Fibroblast of skin of right biceps (primary cell): ENCODE measurements around the gene DOC2A.
"Not testable (repeated sequence)": the region's sequence is repeated elsewhere in the genome, so short reads cannot be mapped to it uniquely, and the experiment has no call there.

ENCODE experiments used
- DNase-seq: peaks from one replicate; pipeline ENCODE4 v3.0.0-alpha.2; 2013

Gene DOC2A

DNA sequence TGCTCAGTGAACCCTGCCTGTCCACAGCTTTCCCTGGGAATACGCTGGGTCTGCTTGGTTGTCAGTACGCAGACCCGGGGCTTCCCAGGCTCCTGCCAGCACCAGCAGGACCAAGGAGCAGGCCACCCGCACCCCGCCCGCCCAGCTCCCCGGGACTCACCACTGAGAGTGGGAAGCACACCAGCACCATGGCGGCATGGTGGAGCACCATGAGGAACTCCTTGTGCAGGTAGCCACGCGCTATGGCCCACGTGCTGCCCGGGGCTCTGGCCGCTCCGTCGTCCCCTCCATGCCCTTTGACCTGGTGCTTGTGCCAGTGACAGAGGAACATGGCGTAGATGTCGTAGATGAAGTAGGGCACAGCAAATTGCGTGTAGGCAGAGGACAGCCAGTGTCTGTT is 15.6 kb upstream of the DOC2A start:
- no peak for DNase-seq

GRCh38 chr16:30025574-30025973 is 14.7 kb upstream of the DOC2A start:
- no peak for DNase-seq

GRCh38 chr16:30025156-30025555 is 14.3 kb upstream of the DOC2A start:
- DNase-seq = no peak

DNA sequence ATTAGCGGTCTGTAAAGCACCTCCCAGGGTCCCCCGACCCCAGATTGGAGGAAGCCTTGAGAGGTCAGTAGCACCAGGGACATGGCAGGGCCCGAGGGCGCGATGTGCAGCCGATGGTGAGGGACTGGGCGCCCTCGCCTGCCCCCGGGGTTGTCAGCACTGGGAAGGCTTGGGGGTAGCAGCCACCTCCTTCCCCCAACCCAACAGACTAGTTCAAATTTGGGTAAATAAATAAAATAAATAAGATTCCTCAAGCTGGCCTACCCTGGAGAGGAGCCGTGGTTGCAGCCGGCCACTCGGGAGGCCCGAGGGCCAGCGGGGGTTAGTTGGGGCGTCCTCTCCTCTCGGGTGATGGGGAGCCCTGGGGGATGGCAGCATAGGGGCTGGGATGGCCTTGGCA is 13.6 kb upstream of the DOC2A start:
- no peak for DNase-seq

- DNase-seq = no peak
Observed at GRCh38 chr16:30023586-30023985, 12.8 kb upstream of the DOC2A start.

GRCh38 chr16:30022887-30023286 is 12.1 kb upstream of the DOC2A start, which contains the start of gene C16orf92:
TSS of gene C16orf92 (plus strand) at chr16:30023198. CDS start at chr16:30023341, 143 bp downstream.
- no peak for DNase-seq

DNA sequence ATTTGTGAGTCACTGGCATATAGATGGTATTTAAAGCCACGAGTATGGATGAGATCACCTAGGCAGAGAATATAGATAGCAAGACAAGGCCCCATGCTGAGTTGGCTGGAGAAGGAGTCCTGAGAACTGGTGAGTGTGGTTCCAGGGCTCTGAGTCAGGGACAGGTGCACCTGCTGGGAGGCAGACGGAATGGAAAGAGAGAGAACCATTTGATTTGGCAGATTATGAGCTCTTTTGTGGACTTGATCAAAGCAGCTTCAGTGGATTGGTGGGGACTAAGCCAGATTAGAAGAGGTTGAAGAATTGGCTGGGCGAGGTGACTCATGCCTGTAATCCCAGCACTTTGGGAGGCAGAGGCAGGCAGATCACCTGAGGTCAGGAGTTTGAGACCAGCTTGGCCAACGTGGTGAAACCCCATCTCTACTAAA is 7.9 kb upstream of the DOC2A start:
- peak; percentile 72 for DNase-seq

- DNase-seq = not testable (repeated sequence)
Observed at GRCh38 chr16:30017937-30018336, 7.1 kb upstream of the DOC2A start.

DNA sequence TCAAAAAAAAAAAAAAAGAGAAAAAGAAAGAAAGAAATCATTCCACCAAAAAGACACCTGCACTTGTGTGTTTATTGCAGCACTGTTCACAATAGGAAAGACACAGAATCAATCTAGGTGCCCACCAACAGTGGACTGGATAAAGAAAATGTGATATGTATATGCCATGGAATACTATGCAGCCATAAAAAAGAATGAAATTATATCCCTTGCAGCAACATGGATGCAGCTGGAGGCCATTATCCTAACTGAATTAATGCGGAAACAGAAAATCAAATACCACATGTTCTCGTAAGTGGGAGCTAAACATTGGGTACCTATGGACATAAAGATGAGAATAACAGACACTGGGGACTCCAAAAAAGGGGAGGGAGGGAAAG is 6.4 kb upstream of the DOC2A start:
- DNase-seq = no peak

DNA sequence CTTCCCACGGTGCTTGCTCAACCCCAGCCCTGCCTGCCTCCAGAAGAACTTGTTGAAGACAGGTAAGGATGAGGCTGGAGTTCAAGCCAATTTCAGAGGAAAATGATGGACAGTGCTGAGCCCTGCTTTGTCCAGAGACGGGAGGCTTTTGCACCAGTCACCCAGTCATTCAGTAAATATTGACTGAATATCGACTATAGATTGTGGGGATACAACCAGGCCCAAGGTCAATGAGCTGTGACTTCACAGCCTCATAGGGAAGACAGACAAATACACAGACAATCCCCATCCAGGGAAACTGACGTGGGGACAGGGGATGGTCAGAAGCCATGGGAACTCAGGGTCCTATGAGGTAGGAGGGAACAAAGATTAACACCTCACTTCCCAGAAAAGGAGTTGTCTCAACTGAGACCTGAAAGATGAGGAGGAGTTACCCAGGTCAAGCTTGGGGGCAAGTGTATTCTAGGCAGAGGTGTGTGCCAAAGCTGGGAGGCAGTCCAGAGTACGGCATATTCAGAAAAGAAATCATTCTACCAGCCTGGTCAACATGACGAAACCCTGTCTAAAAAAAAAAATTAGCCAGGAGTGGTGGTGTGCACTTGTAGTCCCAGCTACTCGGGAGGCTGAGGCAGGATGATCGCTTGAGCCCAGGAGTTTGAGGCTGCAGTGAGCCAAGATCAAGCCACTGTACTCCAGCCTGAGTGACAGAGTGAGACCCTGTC is 5.9 kb upstream of the DOC2A start:
- DNase-seq = no peak

DNA sequence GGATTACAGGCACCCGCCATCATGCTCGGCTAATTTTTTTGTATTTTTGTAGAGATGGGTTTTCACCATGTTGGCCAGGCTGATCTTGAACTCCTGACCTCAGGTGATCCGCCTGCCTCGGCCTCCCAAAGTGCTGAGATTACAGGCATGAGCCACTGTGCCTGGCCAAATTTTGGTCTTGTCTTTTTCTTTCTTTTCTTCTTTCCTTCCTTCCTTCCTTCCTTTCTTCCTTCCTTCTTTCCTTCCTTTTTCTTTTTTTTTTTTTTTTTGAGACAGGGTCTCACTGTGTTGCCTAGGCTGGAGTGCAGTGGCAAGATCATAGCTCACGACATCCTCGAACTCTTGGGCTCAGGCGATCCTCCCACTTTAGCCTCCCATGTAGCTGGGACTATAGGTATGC is 4.6 kb upstream of the DOC2A start:
- not testable (repeated sequence) for DNase-seq

DNA sequence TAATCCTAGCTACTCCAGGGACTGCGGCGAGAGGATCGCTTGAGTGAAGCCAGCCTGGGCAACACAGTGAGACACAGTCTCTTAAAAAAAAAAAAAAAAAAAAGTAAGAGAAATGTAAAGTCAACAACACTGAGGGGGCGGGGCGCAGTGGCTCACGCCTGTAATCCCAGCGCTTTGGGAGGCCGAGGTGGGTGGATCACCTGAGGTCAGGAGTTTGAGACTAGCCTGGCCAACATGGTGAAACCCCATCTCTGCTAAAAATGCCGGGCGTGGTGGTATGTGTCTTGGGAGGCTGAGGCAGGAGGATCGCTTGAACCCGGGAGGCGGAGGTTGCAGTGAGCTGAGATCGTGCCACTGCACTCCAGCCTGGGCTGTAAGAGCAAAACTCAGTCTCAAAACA is 1.8 kb upstream of the DOC2A start:
- not testable (repeated sequence) for DNase-seq

DNA sequence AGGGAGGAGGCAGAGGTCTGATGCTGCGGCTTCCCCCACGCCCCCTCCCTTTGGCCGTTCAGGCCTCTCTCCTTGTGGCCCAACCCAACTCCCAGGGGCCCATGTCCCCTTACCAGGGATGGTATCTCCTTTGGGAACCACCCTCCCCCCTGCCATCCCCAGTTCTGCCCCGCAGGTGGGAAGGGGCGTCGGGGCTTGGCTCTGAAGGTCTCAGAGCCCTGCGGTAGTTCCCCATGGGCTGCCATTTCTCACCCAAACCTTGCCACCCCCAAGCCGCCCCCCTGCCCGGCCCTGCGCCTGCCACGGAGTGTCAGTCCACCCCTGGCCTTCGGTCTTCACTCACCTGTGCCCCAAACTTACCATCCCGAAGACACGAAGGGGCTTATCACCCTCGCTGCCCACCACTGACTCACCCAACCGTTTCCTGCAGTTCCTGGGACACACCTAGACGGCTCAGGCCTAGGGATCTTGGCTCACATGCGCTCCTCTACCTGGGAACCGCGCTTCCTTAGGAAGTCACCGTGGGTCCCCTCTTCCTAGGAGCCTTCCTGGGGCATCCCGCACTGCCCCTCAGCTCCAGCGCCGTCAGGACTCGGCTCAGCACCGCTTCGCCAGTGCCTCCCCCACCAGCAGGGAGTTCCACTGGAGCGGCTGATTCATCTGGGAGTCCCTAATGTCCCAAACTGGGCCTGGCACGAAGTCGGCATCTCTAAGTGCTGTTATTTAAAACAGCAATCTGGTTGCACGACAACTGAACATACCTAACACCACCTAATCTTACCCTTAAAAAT is 1.1 kb upstream of the DOC2A start:
- DNase-seq = no peak

DNA sequence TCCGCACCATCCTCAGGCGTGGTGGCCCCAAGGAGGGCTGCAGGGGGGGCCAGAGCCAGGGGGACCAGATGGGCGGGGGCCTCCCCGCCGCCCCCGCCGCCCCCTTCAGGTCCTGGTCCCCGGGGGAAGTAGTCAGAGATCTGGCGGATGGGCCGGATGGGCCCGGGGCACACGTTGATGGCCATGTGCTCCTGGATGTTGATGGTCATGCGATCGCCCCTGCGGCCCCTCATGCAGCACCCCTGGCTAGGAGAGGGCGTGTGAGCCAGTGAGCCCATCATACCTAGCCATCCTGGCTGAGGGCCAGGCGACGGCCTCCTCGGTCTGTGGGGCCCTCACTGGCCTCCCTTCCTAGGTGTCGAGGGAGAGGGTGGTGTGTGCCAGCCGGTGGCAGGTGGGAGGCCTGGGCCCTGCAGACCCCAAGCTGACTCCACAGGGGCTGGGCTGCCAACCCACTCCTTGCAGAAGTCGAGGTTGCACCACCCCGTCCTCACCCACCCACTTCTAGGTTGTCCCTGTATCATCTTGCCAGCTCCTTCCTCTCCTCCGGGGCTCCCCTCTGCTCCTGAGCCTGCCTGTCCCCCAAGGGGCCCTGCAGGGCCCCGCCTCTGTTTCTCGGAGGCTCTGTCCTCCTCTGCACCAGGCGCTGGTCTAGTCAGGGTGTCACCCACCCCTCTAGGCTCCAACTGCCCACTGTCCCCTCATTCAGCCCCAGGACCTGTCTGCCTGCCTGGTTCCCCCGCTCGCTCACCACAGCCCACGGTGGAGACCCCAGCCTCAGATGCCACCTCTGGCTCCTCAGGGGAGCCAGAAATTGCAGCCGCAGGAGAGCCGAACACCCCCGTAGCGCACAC is 610 bp downstream of the DOC2A start:
- no peak for DNase-seq

GRCh38 chr16:30009085-30009862 is 1.6 kb downstream of the DOC2A start:
- no peak for DNase-seq

DNA sequence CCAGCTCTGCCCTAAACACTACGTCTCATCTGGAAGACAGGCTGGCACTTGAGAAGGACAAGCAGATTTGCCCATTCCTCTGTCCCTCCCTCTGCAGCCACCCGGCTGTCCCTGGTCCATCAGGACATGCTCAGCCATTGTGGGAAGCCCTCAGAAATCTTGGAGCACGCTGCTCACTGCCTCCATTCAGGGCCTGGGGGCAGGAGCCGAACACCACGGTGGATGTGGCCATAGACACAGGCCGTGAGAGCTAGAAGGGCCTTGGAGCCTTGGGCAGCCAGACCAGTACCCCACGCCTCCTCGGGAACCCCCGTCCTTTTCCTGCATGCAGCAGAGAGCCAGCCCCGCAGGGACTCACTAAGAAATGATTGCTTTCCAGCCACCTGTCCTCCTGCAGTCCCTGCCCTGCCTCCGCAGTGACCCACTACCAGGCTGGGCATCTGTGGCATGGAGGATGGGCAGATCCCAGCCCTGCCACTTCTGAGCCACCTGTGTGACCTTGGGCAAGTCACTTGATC is 3.4 kb downstream of the DOC2A start:
- no peak for DNase-seq

DNA sequence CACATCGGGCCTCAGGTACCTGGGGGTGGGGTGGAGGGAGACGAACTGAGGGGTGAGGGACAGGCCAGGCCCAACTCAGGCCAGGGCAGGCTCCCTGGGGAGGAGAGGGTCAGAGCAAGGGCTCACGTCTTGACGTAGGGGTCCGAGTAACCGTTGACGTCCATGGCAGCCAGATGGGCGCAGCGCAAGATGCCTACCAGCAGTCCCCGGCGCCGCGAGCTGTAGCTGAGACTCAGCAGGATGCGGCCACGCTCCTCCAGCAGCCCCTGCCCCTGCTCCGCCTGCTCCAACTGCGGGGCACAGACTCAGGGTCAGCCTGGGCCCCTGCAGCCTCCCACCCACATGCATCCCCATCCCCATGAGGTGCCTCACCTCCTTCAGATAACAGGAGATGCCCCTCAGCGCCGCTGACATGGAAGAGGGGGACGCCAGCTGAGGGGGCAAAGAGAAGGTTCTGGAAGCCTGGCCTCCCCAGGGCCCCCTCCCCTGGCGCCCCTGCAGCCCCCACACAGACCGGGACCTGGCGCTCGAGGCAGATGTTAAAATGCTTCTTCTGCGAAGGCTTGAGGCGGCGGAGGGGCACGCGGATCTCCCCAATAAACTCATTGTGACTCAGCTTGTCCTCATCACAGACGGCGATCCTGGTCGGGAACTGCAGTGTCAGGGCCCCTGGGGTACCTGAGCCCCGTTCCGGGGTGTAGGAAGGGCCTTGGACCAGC is 4.0 kb downstream of the DOC2A start:
- DNase-seq = no peak

- DNase-seq = no peak
Observed at GRCh38 chr16:30006095-30006473, 4.7 kb downstream of the DOC2A start.

DNA sequence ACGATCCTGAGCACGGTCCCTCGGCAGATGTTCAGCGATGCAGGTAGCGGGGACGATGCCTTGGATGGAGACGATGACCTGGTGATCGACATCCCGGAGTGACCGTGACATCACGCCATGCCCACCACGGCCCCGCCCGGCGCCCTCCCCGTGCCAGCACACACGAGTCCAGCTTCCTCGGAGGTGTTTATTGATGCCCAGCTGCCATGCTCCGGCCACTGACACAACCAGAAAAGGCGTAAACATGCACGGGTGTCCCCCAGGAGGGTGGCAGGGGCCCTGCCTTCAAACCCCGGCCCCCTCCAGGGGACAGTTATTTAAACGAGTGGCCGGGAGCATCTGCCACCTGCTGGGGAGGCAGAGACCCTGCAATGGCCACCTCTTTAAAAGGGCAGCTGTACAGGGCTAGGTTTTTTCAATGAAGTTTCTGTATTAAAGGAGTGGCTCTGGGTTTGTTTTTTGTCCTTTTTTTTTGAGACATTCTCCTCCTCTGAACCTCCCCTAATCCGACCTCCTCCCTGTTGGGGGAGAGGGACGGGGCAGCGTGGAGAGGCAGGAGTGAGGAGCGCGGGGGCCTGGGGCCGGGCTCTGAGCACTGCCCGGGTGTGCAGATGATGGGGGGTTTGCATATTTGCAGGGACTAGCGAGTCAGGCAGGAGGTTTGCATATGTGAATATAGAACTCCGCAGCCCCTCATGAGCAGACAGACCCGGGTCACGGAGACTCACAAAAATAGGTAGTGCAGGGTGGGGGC is 5.3 kb downstream of the DOC2A start:
- peak; percentile 44 for DNase-seq

DNA sequence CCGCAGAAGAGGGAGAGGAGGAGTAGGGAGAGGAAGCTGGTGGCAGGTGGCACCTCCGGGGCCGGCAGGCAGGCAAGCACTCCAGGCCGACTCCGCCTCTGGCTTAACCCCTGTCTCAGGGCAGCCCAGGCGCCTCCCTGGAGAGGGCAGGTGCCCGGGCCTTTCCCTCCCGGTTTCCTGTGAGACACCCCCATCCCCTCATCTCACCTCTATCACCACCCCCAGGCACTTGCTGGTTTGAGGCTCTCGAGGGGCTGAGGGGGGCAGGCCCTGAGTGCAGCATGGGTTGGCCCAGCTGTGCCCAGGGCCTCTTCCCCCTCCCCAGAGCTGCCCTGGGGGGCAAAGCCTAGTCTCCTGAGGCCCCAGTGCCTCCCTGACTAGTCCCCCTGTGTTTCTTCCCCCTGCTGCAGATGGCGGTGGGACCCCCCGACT is 6.0 kb downstream of the DOC2A start:
- no peak for DNase-seq

GRCh38 chr16:30004424-30004776 is 6.4 kb downstream of the DOC2A start:
- DNase-seq = no peak
